ENCODE data around the gene MYBPC3.
"Not testable (repeated sequence)": the region's sequence is repeated elsewhere in the genome, so short reads cannot be mapped to it uniquely, and the experiment has no call there.

Gene MYBPC3

GRCh38 chr11:47337229-47337924 is 15.1 kb downstream of the MYBPC3 start:
- no peak for DNase-seq (ENCODE audit: low read depth)

- no peak for DNase-seq (ENCODE audit: low read depth)
Measured at GRCh38 chr11:47336595-47336994, 15.9 kb downstream of the MYBPC3 start.

GRCh38 chr11:47335733-47336132 is 16.8 kb downstream of the MYBPC3 start:
- DNase-seq (ENCODE audit: low read depth), result no peak

- not testable (repeated sequence) for DNase-seq (ENCODE audit: low read depth)
Measured at GRCh38 chr11:47334699-47335411, 17.6 kb downstream of the MYBPC3 start.

- DNase-seq (ENCODE audit: low read depth), result no peak
Measured at GRCh38 chr11:47333886-47334443, 18.5 kb downstream of the MYBPC3 start.

- no peak for DNase-seq (ENCODE audit: low read depth)
Measured at GRCh38 chr11:47333526-47333845, 19.0 kb downstream of the MYBPC3 start.

GRCh38 chr11:47332791-47333525 is 19.5 kb downstream of the MYBPC3 start:
- no peak for DNase-seq (ENCODE audit: low read depth)

GRCh38 chr11:47332303-47332711 is 20.2 kb downstream of the MYBPC3 start:
- no peak for DNase-seq (ENCODE audit: low read depth)

- DNase-seq (ENCODE audit: low read depth), result no peak
Measured at GRCh38 chr11:47331454-47332302, 20.8 kb downstream of the MYBPC3 start.

- no peak for DNase-seq (ENCODE audit: low read depth)
Measured at GRCh38 chr11:47329987-47330931, 22.2 kb downstream of the MYBPC3 start.

GRCh38 chr11:47329431-47329986 is 23.0 kb downstream of the MYBPC3 start:
- no peak for DNase-seq (ENCODE audit: low read depth)

- no peak for DNase-seq (ENCODE audit: low read depth)
Measured at GRCh38 chr11:47328449-47329390, 23.8 kb downstream of the MYBPC3 start.

- no peak for DNase-seq (ENCODE audit: low read depth)
Measured at GRCh38 chr11:47327949-47328348, 24.6 kb downstream of the MYBPC3 start.

- no peak for DNase-seq (ENCODE audit: low read depth)
Measured at GRCh38 chr11:47327025-47327424, 25.5 kb downstream of the MYBPC3 start.

GRCh38 chr11:47326198-47326597 is 26.3 kb downstream of the MYBPC3 start:
- DNase-seq (ENCODE audit: low read depth), result no peak

GRCh38 chr11:47325271-47326041 is 27.0 kb downstream of the MYBPC3 start:
- DNase-seq (ENCODE audit: low read depth), result no peak

GRCh38 chr11:47324520-47324919 is 28.0 kb downstream of the MYBPC3 start:
- DNase-seq (ENCODE audit: low read depth), result no peak

GRCh38 chr11:47318166-47318565 is 34.3 kb downstream of the MYBPC3 start:
- DNase-seq (ENCODE audit: low read depth), result no peak
